GM23248 (cell line): ENCODE measurements around the gene KIR3DL1.

ENCODE experiments used
- EZH2 ChIP-seq: fragments of 200-600 bp; sonication (generic); IDR thresholded peaks from 2 replicates; pipeline ENCODE4 v1.6.1; 2018; ENCODE audit warnings: antibody characterized with exemption, mild to moderate bottlenecking; ENCODE audit not compliant: insufficient read depth, poor library complexity, severe bottlenecking
- EZH2phosphoT487 ChIP-seq: fragments of 200-600 bp; sonication (generic); IDR thresholded peaks from 2 replicates; pipeline ENCODE4 v1.6.1; 2018; ENCODE audit warnings: antibody characterized with exemption, moderate library complexity, mild to moderate bottlenecking, low read depth; ENCODE audit not compliant: insufficient read depth

DNA sequence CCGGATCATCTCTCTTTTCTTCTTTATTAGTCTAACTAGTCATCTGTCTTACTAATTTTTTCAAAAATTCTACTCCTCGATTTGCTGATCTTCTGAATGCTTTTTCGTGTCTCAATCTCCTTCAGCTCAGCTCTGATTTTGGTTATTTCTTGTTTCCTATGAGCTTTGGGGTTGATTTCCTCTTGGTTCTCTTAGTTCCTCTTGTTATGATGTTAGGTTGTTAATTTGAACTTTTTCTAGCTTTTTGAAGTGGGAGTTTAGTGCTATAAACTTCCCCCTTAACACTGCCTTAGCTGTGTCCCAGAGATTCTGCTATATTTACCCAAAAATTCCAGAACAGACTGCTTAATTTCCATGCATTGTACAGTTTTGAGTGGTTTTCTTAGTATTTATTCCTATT is 61.2 kb downstream of the KIR3DL1 start:
- TF ChIP-seq EZH2 (no peak), EZH2phosphoT487 (no peak)
